C4-2B (cell line): ENCODE results near the gene ADARB2.

Experiments used
- CTCF ChIP-seq: fragments of 450-650 bp; conservative IDR thresholded peaks from 2 replicates; pipeline ENCODE4 v1.5.1; 2017; ENCODE audit warnings: mild to moderate bottlenecking
- ZFX ChIP-seq: fragments of 450-650 bp; IDR thresholded peaks from 2 replicates; pipeline ENCODE4 v1.6.1; 2017

GRCh38 chr10:1536341-1536740 is 201.0 kb downstream of the ADARB2 start:
- TF ChIP-seq CTCF (no peak), ZFX (no peak)
